Activated T-cell treated with anti-CD3 and anti-CD28 coated beads, Interleukin-2, amount 50 U/mL, for 24 hours (primary cell): ENCODE data around the gene TMEM63B.
A peak's percentile ranks its signal among the peaks of the same experiment; 100 is the strongest.

ENCODE experiments used
- DNase-seq: peaks from one replicate; pipeline ENCODE4 v3.0.0-alpha.2; 2020
- H3K27ac Mint-ChIP-seq: 2 replicates; pipeline ENCODE4 v1.8.0; 2020; ENCODE audit warnings: mild to moderate bottlenecking, mixed read lengths
- H3K27me3 Mint-ChIP-seq: 2 replicates; pipeline ENCODE4 v1.8.0; 2020; ENCODE audit warnings: mixed read lengths
- H3K36me3 Mint-ChIP-seq: 2 replicates; pipeline ENCODE4 v1.8.0; 2020; ENCODE audit warnings: low read depth, mixed read lengths
- H3K4me1 Mint-ChIP-seq: 2 replicates; pipeline ENCODE4 v1.8.0; 2020; ENCODE audit warnings: low read depth, mixed read lengths
- H3K4me3 Mint-ChIP-seq: 2 replicates; pipeline ENCODE4 v1.8.0; 2020; ENCODE audit warnings: mild to moderate bottlenecking, moderate library complexity, mixed read lengths
- H3K9me3 Mint-ChIP-seq: 2 replicates; pipeline ENCODE4 v1.8.0; 2020; ENCODE audit warnings: mixed read lengths

TMEM63B gene

DNA sequence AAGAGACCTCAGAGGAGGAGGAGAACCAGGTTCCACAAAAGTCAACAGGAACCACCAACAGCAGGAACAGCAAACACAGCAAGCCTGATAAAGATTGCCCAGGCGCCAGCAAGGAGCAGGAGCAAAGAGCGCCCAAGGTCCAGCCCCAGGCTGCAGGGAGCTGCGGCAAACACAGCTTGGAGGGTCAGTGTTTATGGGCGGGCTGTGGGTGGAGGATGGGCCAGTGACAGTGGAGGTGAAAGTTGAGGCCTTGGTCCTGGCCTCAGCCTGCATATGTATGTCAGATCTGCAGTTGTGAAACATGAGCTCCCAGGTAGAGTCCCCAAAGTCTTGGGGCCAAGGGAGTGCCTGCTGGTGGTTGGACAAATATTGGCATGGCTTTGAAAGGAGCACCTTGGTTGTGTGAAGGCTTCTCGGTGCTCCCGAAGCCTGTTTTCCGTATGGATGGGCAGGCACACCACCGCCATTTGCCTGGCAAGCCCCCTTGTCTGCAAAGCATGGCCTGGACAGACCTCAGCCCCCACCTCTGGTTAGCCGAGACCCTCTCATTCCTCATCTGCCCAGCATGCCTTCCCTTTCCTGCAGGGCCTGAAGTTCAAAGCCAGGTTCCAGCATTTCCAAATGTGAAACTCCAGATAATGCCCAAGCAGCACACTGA lies 29.3 kb downstream of the TMEM63B start:
- Mint-ChIP-seq H3K4me3 (no peak overlapping the region), H3K36me3 (peaks cover 5% of the 10 kb centered on the region), H3K27me3 (no peaks in the 10 kb centered on the region), H3K4me1 (peaks cover 10% of the 10 kb centered on the region), H3K9me3 (no peaks in the 10 kb centered on the region), H3K27ac (no peak overlapping the region)
- no peak for DNase-seq

DNA sequence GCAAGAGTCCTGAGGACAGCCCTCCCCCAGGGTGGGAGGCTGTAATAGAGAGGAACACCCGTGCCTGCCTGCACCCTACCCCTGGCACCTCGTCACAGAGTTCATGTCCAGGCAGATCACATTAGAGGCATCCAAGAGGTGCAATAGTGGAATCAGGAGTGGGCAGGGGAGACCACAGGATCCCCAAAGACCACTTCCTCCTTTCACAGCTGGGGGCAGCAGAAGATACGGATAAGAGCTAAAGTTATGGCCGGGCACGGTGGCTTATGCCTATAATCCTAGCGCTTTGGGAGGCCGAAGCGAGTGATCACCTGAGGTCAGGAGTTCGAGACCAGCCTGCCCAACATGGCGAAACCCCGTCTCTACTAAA lies 29.8 kb downstream of the TMEM63B start:
- peaks cover 12% of the 10 kb centered on the region for H3K4me1 Mint-ChIP-seq
- peaks cover 5% of the 10 kb centered on the region for H3K36me3 Mint-ChIP-seq
- H3K27ac Mint-ChIP-seq = no peak overlapping the region

DNA sequence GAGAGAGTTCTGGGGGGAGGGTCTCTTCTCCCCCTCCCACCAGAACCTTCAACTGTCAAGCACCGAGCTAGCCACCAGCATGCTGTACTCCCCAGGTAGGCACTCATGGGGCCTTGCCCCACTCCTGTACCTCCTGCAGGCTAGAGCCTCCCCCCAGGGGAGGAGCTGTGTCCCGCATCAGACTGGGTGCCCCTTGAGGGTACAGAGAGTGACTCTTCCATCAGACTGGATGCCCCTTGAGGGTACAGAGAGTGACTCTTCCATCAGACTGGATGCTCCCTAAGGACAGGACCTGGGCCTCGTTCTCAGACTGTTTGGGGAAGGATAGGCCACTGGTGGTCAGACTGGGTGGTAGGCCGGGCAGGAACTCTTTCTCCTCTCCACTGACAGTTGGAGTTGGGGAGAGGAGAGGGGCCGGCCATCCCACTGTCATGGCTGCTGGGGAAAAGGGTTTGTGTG lies 31.4 kb downstream of the TMEM63B start, which contains the start of gene CAPN11:
CAPN11 (plus strand) TSS at position 51 of the 459 bp plus-strand sequence; CDS start at position 80, 29 bp downstream.
- no peak within 1 kb of the TSS for H3K27ac Mint-ChIP-seq
- peaks cover 9% of the 10 kb centered on the region for H3K27me3 Mint-ChIP-seq
- no peak for DNase-seq
- peaks cover 12% of the 10 kb centered on the region for H3K4me1 Mint-ChIP-seq
- no peaks in the 10 kb centered on the region for H3K36me3 Mint-ChIP-seq
- H3K9me3 Mint-ChIP-seq = no peaks in the 10 kb centered on the region
- H3K4me3 Mint-ChIP-seq = no peak within 1 kb of the TSS

More for the DNA sequence above, 29.8 kb downstream of the TMEM63B start:
- H3K4me3 Mint-ChIP-seq = no peak overlapping the region
- no peak for DNase-seq
- no peaks in the 10 kb centered on the region for H3K9me3 Mint-ChIP-seq
- H3K27me3 Mint-ChIP-seq = no peaks in the 10 kb centered on the region

DNA sequence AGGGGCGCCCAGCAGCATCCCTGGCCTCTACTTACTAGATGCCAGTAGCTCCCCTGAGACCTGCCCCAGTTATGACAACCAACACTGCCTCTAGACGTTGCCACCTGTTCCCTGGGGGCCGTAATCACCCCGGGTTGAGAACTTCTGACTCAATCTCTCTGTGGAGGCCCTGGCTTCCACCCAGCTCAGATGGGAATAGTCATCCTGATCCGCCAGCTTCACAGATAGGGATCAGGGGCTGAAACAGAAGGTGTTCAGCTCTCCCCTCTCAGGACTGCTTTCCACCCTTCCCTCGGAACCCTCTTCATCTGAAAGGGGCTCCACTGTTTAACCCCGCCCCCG lies 34.6 kb downstream of the TMEM63B start:
- DNase-seq = no peak
- H3K4me3 Mint-ChIP-seq = no peak overlapping the region
- peaks cover 16% of the 10 kb centered on the region for H3K4me1 Mint-ChIP-seq
- H3K36me3 Mint-ChIP-seq = no peaks in the 10 kb centered on the region
- peak overlapping the region; percentile 82 for H3K27ac Mint-ChIP-seq
- H3K27me3 Mint-ChIP-seq = peaks cover 9% of the 10 kb centered on the region
- no peaks in the 10 kb centered on the region for H3K9me3 Mint-ChIP-seq

DNA sequence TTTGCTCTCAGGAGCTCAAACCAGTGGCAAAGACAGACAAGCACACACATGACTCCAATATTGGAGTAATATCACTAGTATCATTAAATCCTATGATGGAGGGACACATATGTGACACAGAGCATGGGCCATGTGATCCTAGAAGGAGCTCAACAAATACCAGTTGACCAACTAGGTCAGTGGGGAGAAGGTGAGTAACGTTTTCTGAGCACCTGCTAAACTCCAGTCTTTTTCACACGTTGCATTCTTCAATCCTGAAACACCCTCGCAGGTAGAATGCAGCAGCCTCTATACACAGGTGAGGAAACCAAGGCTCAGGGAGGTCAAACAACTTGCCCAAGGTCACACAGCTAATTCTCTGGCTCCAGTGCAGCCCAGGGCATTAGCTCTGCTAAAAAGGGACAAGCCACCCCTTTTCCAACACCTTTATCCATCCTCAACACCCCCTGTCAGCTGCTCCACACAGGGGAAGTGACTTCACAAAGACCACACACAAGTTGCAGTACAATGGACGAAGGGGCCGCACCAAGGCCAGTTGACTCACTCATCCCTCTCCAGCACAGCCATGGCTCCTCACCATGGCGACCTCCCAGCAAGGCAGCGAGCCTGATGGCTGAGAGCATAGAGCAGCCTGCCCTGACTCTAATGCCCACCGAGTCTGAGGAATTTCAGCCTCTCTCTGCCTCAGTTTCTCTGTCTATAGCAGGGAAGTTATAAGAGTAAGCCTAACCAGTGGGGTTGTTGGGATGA lies 35.7 kb downstream of the TMEM63B start:
- no peak for DNase-seq
- Mint-ChIP-seq H3K27ac (no peak overlapping the region), H3K4me1 (peaks cover 16% of the 10 kb centered on the region), H3K9me3 (no peaks in the 10 kb centered on the region), H3K27me3 (peaks cover 9% of the 10 kb centered on the region), H3K4me3 (no peak overlapping the region), H3K36me3 (no peaks in the 10 kb centered on the region)

DNA sequence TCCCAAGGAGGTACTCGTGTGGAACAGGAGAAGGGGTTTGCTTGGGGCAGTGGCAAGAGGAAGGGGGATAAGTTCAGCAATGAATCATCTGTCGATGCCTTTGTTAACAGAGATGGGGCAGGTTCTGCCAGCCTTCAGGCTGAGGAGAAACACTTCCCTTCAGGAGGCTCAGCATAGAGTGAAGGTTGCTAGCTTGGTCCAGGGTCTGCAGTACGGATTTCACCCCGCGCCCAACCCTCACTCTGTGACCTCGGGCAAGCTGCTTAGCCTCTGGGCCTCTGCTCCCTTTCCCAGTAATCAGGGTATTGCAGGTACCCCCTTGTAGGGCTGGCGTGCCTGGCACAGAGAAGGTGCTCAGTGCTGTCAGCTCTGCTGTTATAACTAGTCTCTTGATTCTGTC lies 38.8 kb downstream of the TMEM63B start:
- no peak overlapping the region for H3K4me3 Mint-ChIP-seq
- peaks cover 12% of the 10 kb centered on the region for H3K4me1 Mint-ChIP-seq

DNA sequence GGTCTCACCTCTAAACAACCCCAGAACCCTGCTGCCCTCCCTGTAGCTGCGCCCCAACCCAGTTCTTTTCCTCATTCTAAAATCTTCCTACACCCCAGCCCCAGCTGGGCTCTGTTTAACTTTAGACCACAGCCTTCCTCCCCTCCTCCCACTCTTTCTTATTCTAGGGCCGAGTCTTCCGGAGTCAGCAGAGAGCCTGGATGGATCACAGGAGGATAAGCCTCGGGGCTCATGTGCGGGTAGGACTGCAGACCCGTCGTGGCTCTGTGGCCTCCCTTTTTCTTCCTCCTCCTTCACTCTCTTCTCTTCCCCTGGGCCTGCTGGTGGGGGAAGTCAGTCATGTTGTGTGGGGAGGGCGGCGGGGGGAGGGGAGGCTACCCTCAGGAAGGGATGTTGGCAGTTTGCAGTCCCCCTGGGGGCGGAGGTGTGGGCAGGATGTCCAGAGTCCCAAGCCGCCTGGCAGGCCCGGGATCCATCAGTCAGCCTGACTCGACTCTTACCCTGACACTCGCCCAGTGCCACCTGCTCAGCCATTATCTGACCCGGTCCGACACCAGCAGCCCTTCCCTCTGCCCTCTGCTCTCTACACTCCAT lies 39.3 kb downstream of the TMEM63B start:
- Mint-ChIP-seq H3K36me3 (no peaks in the 10 kb centered on the region), H3K4me1 (peaks cover 6% of the 10 kb centered on the region), H3K9me3 (no peaks in the 10 kb centered on the region), H3K27ac (no peak overlapping the region), H3K4me3 (no peak overlapping the region), H3K27me3 (peaks cover 25% of the 10 kb centered on the region)
- DNase-seq = no peak

More for the DNA sequence above, 38.8 kb downstream of the TMEM63B start:
- no peak overlapping the region for H3K27ac Mint-ChIP-seq
- peaks cover 22% of the 10 kb centered on the region for H3K27me3 Mint-ChIP-seq
- H3K9me3 Mint-ChIP-seq = no peaks in the 10 kb centered on the region
- no peaks in the 10 kb centered on the region for H3K36me3 Mint-ChIP-seq
- no peak for DNase-seq

DNA sequence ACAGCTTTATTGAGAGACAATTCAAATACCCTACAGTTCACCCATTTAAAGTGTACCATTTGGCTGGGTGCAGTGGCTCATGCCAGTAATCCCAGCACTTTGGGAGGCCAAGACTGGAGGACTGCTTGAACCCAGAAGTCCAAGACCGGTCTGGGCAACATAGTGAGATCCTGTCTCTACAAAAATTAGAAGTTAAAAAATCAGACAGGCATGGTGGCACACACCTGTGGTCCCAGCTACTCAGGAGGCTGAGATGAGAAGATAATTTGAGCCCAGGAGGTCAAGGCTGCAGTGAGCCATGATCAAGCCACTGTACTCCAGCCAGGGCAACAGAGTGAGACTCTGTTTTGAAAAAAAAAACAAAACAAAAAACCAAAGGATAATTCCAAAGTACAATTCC lies 40.2 kb downstream of the TMEM63B start:
- H3K9me3 Mint-ChIP-seq = no peaks in the 10 kb centered on the region
- H3K4me1 Mint-ChIP-seq = peaks cover 8% of the 10 kb centered on the region
- no peak overlapping the region for H3K4me3 Mint-ChIP-seq
- H3K27ac Mint-ChIP-seq = no peak overlapping the region
- peaks cover 23% of the 10 kb centered on the region for H3K27me3 Mint-ChIP-seq
- DNase-seq = no peak
- H3K36me3 Mint-ChIP-seq = no peaks in the 10 kb centered on the region

DNA sequence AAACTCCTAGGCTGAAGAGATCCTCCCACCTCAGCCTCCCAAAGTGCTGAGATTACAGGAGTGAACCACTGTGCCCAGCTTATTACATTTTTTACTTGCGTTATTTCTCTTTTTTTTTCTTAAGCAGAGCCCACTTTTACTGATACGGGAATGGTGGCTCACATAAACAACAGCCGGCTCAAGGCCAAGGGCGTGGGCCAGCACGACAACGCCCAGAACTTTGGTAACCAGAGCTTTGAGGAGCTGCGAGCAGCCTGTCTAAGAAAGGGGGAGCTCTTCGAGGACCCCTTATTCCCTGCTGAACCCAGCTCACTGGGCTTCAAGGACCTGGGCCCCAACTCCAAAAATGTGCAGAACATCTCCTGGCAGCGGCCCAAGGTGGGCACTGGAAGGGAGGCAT lies 41.8 kb downstream of the TMEM63B start:
- Mint-ChIP-seq H3K9me3 (no peaks in the 10 kb centered on the region), H3K4me3 (no peak overlapping the region), H3K36me3 (no peaks in the 10 kb centered on the region), H3K4me1 (peaks cover 12% of the 10 kb centered on the region), H3K27me3 (peaks cover 17% of the 10 kb centered on the region), H3K27ac (no peak overlapping the region)
- no peak for DNase-seq

DNA sequence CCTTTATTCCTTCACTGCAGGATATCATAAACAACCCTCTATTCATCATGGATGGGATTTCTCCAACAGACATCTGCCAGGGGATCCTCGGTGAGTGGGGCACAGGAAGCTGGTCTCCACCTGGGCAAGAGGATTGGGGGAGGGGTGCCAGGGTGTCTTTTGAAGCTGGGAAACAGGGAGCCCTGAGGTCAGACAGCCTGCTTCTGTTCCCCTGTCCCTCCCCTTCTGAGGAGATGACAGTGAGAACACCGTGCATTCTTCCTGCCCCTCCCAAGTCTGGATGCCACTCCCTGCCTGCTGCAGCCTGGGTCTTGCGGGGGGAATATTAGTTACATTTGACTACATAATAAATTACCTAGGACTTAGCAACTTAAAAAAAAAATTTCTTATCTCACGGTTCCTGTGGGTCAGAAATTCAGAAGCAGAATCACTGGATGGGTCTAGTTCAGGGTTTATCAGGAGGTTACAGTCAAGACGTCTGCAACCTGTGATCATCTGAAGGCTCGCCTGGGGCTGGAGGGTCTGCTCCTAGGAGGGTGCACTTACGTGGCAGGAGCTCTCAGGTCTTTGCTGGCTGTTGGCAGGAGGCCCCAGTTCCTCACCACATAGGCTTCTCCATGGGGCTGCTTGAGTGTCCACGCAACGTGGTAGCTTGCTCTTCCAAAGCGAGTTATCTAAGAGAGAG lies 42.7 kb downstream of the TMEM63B start:
- Mint-ChIP-seq H3K36me3 (no peaks in the 10 kb centered on the region), H3K27ac (no peak overlapping the region), H3K27me3 (peaks cover 19% of the 10 kb centered on the region), H3K4me1 (peaks cover 12% of the 10 kb centered on the region), H3K4me3 (no peak overlapping the region), H3K9me3 (no peaks in the 10 kb centered on the region)
- DNase-seq = no peak

DNA sequence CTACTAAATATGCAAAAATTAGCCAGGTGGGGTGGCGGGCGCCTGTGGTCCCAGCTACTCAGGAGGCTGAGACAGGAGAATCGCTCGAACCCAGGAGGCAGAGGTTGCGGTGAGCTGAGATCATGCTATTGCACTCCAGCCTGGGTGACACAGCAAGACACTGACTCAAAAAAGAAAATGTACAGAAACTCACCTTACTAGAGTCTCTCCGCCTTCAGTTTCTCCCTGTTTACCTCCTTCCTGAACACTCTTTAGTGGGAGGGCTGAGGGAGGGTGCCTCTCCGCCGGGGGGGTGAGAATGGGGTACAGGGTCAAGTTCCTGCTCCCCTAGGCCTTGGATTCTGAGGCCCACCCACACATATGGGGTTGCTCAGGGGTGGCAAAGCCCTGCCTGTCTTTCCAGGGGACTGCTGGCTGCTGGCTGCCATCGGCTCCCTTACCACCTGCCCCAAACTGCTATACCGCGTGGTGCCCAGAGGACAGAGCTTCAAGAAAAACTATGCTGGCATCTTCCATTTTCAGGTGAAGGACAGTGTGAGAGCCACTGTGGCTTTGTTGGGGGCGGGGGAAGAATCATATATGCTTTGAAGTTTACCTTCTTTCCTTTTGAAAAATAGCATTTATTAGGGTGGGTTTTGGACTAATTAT lies 44.7 kb downstream of the TMEM63B start:
- Mint-ChIP-seq H3K27me3 (peaks cover 26% of the 10 kb centered on the region), H3K36me3 (no peaks in the 10 kb centered on the region)

DNA sequence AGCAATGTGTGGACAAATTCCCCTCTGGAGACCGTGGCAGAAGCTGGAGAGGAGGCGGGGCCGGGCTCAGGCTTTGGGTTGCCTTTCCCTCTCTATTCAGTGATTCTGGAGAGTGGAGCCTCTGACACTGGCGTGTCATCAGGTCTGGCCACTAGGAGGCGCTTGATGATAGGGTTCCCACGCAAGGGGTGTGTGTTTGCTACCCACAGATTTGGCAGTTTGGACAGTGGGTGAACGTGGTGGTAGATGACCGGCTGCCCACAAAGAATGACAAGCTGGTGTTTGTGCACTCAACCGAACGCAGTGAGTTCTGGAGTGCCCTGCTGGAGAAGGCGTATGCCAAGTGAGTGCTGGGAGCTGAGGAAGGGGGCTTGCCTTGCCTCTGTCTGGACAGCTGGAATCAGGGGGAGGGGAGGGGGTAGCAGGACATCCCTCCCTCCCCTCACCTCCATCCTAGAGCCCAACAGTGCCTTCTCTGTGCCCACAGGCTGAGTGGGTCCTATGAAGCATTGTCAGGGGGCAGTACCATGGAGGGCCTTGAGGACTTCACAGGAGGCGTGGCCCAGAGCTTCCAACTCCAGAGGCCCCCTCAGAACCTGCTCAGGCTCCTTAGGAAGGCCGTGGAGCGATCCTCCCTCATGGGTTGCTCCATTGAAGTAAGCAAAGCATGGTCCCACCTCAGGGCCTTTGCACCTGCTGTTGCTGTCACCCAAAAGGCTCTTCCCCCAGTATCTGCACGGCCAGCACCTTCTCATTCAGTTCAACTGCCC lies 45.6 kb downstream of the TMEM63B start:
- Mint-ChIP-seq H3K4me1 (peaks cover 21% of the 10 kb centered on the region), H3K4me3 (no peak overlapping the region), H3K9me3 (no peaks in the 10 kb centered on the region), H3K27ac (no peak overlapping the region), H3K27me3 (peaks cover 26% of the 10 kb centered on the region), H3K36me3 (no peaks in the 10 kb centered on the region)
- peak; percentile 83 for DNase-seq

More for the DNA sequence above, 44.7 kb downstream of the TMEM63B start:
- no peak overlapping the region for H3K4me3 Mint-ChIP-seq
- H3K9me3 Mint-ChIP-seq = no peaks in the 10 kb centered on the region
- H3K27ac Mint-ChIP-seq = no peak overlapping the region
- H3K4me1 Mint-ChIP-seq = peaks cover 17% of the 10 kb centered on the region
- DNase-seq = no peak

DNA sequence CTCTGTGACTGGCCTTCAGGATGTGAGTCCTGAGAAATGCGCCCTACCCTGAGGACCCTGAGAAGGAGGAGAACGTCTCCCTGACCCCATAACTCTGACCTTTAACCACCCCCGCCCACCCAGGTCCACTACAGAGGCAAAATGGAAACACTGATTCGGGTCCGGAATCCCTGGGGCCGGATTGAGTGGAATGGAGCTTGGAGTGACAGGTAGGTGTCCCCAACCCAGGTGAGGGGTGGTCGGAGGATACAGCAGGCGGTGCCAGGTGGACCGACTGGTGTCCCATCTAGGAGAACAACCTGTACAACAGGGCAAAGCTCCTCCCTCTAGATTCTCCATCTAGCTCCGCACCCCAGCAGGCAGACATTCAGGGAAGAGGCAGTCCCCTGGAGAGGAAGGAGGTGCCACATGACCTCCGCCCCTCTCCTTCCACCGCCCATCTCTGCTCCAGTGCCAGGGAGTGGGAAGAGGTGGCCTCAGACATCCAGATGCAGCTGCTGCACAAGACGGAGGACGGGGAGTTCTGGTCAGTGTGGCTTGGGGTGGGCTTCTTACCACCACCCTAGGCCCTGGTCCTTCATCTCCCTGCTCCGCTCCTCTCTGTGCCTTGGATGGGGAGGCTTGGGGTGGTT lies 48.9 kb downstream of the TMEM63B start:
- peak overlapping the region; percentile 2 for H3K27ac Mint-ChIP-seq
- DNase-seq = no peak
- H3K36me3 Mint-ChIP-seq = no peaks in the 10 kb centered on the region
- H3K4me1 Mint-ChIP-seq = peaks cover 21% of the 10 kb centered on the region
- no peak overlapping the region for H3K4me3 Mint-ChIP-seq
- peaks cover 11% of the 10 kb centered on the region for H3K27me3 Mint-ChIP-seq
- H3K9me3 Mint-ChIP-seq = no peaks in the 10 kb centered on the region
